Measurements from ENCODE around the gene BACE1. TPM values are rescaled to one million over a fixed set of nuclear protein-coding genes. Genes with fewer than 3 reads are reported as not detected.

The BACE1 gene
- polyA plus RNA-seq, 3 donors, result 1.6 to 9.1 (median 3.1) TPM

GRCh38 chr11:117271208-117271607 lies 44.8 kb downstream of the BACE1 start:
- peaks cover 50 to 70% of the 10 kb centered on the region in 2 donors for H3K36me3 Mint-ChIP-seq
- H3K4me3 Mint-ChIP-seq, result no peak overlapping the region
- Histone ChIP-seq H4K20me1 (ENCODE audit: insufficient read depth, low read length) (no peaks in the 10 kb centered on the region), H3K4me2 (replicated peaks; ENCODE audit: extremely low read depth, low read length, poor library complexity, severe bottlenecking) (no peak overlapping the region), H3K9me3 (replicated peaks in 1 of 2; ENCODE audit: control insufficient read depth in 1 of 2, insufficient read depth in 1 of 2, low read length in 2 of 2) (no peaks in the 10 kb centered on the region), H3K27me3 (ENCODE audit: control insufficient read depth in 2 of 2, insufficient read depth in 2 of 2, low read length in 2 of 2) (no peaks in the 10 kb centered on the region), H3K27ac (ENCODE audit: low read depth in 1 of 2, low read length in 2 of 2) (no peak overlapping the region), H3K9ac (ENCODE audit: insufficient read depth, low read length, poor library complexity, severe bottlenecking) (no peak overlapping the region), H3K36me3 (replicated peaks in 1 of 2; ENCODE audit: control insufficient read depth in 1 of 2, insufficient read depth in 2 of 2, low read length in 2 of 2) (peaks cover 4 to 42% of the 10 kb centered on the region in 2 donors), H3K4me1 (ENCODE audit: control insufficient read depth in 1 of 2, insufficient read depth in 2 of 2, low read length in 2 of 2) (no peaks in the 10 kb centered on the region), H3K4me3 (replicated peaks in 1 of 3; ENCODE audit: low read depth in 2 of 3, low read length in 3 of 3) (no peak overlapping the region), H3K79me2 (ENCODE audit: insufficient read depth, low read length) (no peaks in the 10 kb centered on the region), H2AFZ (ENCODE audit: insufficient read depth, low read depth, low read length, poor library complexity, severe bottlenecking) (no peak overlapping the region)
- H3K9me3 Mint-ChIP-seq, result peaks cover 1 to 7% (median 5%) of the 10 kb centered on the region in 7 donors
- H3K27ac Mint-ChIP-seq, result no peak overlapping the region
- whole genome bisulfite sequencing (ENCODE audit: insufficient coverage), result 97% methylated on average over 3 of the region's 4 CpGs
- TF ChIP-seq CTCF (IDR thresholded peaks at IDR 0.05), result no peak
- no peak for DNase-seq
- H3K4me1 Mint-ChIP-seq, result no peaks in the 10 kb centered on the region
- intact Hi-C loops (cut with micrococcal nuclease), result no loop called here
- H3K27me3 Mint-ChIP-seq (ENCODE audit: low read depth in 3 of 3), result peaks cover 0 to 1% (median 0%) of the 10 kb centered on the region in 3 donors

GRCh38 chr11:117269856-117270255 lies 46.2 kb downstream of the BACE1 start:
- no peaks in the 10 kb centered on the region for H3K27me3 ChIP-seq (ENCODE audit: control insufficient read depth in 2 of 2, insufficient read depth in 2 of 2, low read length in 2 of 2)
- no peak overlapping the region for H3K4me3 ChIP-seq (replicated peaks in 1 of 3; ENCODE audit: low read depth in 2 of 3, low read length in 3 of 3)
- no peak for TF ChIP-seq CTCF (IDR thresholded peaks at IDR 0.05)
- intact Hi-C loops (cut with micrococcal nuclease), result no loop called here
- no peaks in the 10 kb centered on the region for H3K4me1 ChIP-seq (ENCODE audit: control insufficient read depth in 1 of 2, insufficient read depth in 2 of 2, low read length in 2 of 2)
- H3K9me3 ChIP-seq (replicated peaks in 1 of 2; ENCODE audit: control insufficient read depth in 1 of 2, insufficient read depth in 1 of 2, low read length in 2 of 2), result no peaks in the 10 kb centered on the region
- H3K9ac ChIP-seq (ENCODE audit: insufficient read depth, low read length, poor library complexity, severe bottlenecking), result no peak overlapping the region
- H2AFZ ChIP-seq (ENCODE audit: insufficient read depth, low read depth, low read length, poor library complexity, severe bottlenecking), result no peak overlapping the region
- Mint-ChIP-seq H3K36me3 (peaks cover 41 to 63% of the 10 kb centered on the region in 2 donors), H3K27ac (no peak overlapping the region), H3K9me3 (peaks cover 1 to 7% (median 5%) of the 10 kb centered on the region in 7 donors), H3K27me3 (ENCODE audit: low read depth in 3 of 3) (peaks cover 0 to 1% (median 0%) of the 10 kb centered on the region in 3 donors), H3K4me1 (no peaks in the 10 kb centered on the region), H3K4me3 (no peak overlapping the region)
- peaks cover 2 to 34% of the 10 kb centered on the region in 2 donors for H3K36me3 ChIP-seq (replicated peaks in 1 of 2; ENCODE audit: control insufficient read depth in 1 of 2, insufficient read depth in 2 of 2, low read length in 2 of 2)
- H3K27ac ChIP-seq (ENCODE audit: low read depth in 1 of 2, low read length in 2 of 2), result no peak overlapping the region
- H3K4me2 ChIP-seq (replicated peaks; ENCODE audit: extremely low read depth, low read length, poor library complexity, severe bottlenecking), result no peak overlapping the region
- no peak for DNase-seq
- H4K20me1 ChIP-seq (ENCODE audit: insufficient read depth, low read length), result no peaks in the 10 kb centered on the region
- H3K79me2 ChIP-seq (ENCODE audit: insufficient read depth, low read length), result no peaks in the 10 kb centered on the region
- no CpG with 5 or more reads among the region's 2 CpGs for WGBS (ENCODE audit: insufficient coverage)

All from CD14-positive monocyte (primary cell).